Activated CD4-positive, alpha-beta T cell treated with anti-CD3 and anti-CD28 coated beads for 24 hours (primary cell): ENCODE data around the gene CTDSPL.

Source experiments
- DNase-seq, 2 donors: peaks; one replicate each; pipeline ENCODE4 v3.0.0-alpha.2; 2020; ENCODE audit warnings: low read depth in 2 of 2

CTDSPL gene

GRCh38 chr3:37853691-37854413, 7.8 kb upstream of the CTDSPL start:
- DNase-seq: no peak

- peak; percentile 62 to 75 for DNase-seq
Measured at GRCh38 chr3:37855363-37855970, 6.2 kb upstream of the CTDSPL start.

GRCh38 chr3:37856381-37856780, 5.3 kb upstream of the CTDSPL start:
- DNase-seq: no peak

GRCh38 chr3:37858742-37859141, 2.9 kb upstream of the CTDSPL start:
- no peak for DNase-seq

- DNase-seq: no peak
Measured at GRCh38 chr3:37859354-37859753, 2.3 kb upstream of the CTDSPL start.

- no peak for DNase-seq
Measured at GRCh38 chr3:37859908-37860199, 1.8 kb upstream of the CTDSPL start.

GRCh38 chr3:37862219-37862902, 681 bp downstream of the CTDSPL start:
- DNase-seq: peak; percentile 28 to 37

GRCh38 chr3:37862903-37863815, 1.5 kb downstream of the CTDSPL start:
- no peak for DNase-seq

- no peak for DNase-seq
Measured at GRCh38 chr3:37863949-37864822, 2.5 kb downstream of the CTDSPL start.

GRCh38 chr3:37864904-37865303, 3.2 kb downstream of the CTDSPL start:
- no peak for DNase-seq

- no peak for DNase-seq
Measured at GRCh38 chr3:37867144-37867543, 5.5 kb downstream of the CTDSPL start.

GRCh38 chr3:37871858-37872257, 10.2 kb downstream of the CTDSPL start:
- DNase-seq: no peak

- no peak for DNase-seq
Measured at GRCh38 chr3:37872413-37873160, 10.9 kb downstream of the CTDSPL start.

GRCh38 chr3:37876279-37876678, 14.6 kb downstream of the CTDSPL start:
- no peak for DNase-seq

GRCh38 chr3:37882711-37883110, 21.0 kb downstream of the CTDSPL start:
- no peak for DNase-seq

- no peak for DNase-seq
Measured at GRCh38 chr3:37885814-37886213, 24.1 kb downstream of the CTDSPL start.

- DNase-seq: no peak
Measured at GRCh38 chr3:37886395-37886794, 24.7 kb downstream of the CTDSPL start.

- no peak for DNase-seq
Measured at GRCh38 chr3:37887062-37887461, 25.4 kb downstream of the CTDSPL start.

GRCh38 chr3:37887824-37888223, 26.1 kb downstream of the CTDSPL start:
- no peak for DNase-seq

- no peak for DNase-seq
Measured at GRCh38 chr3:37888421-37888820, 26.7 kb downstream of the CTDSPL start.
